ENCODE data around the gene DPP6. TPM values are rescaled to one million over a fixed set of nuclear protein-coding genes. Genes with fewer than 3 reads are reported as not detected.

Gene DPP6
- polyA plus RNA-seq, 1 donor (not counting 4 experiments of a cell fraction or from before 2014, with no cell fraction given): not detected

DNA sequence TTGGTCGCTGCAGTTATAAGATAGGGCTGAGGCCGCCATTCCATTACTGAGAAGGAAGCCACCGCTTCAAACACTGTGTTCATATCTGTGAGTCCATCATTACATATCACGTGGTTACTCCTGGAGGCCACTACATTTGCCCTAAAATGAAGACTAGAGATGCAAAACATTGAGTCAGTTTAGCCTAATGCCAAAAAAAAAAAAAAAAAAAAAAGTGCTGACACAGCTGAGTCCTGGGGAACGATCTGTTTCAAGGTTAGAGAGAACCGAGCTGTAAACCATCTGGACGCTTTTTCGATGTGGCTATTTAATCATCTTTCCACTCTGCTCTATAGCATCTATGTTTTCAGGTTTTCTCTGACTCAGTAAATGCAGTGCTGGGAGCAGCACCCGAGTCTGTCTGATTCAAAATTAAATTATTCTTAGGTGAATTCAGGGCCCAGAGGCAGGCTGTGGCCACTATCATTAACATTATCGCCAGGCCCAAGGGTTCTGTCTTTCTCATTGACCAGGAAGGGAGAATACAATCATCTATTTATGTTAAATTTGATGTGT, 501.6 kb downstream of the DPP6 start:
- H3K9ac ChIP-seq (ENCODE audit: control insufficient read depth, extremely low read depth, insufficient read depth, low read length): no peak overlapping the region
- no peaks in the 10 kb centered on the region for H3K79me2 ChIP-seq (ENCODE audit: control insufficient read depth, insufficient read depth, low read length)
- H3K9me3 ChIP-seq (ENCODE audit: control insufficient read depth, low read depth, low read length): no peaks in the 10 kb centered on the region
- no peaks in the 10 kb centered on the region for H3K9me1 ChIP-seq (ENCODE audit: control insufficient read depth, extremely low read depth, insufficient read depth, low read length)
- no peak overlapping the region for H3K27ac ChIP-seq (ENCODE audit: control insufficient read depth, insufficient read depth, low read length)
- no peak overlapping the region for H2AFZ ChIP-seq (ENCODE audit: control insufficient read depth, low read length)
- H3K36me3 ChIP-seq (ENCODE audit: control insufficient read depth in 2 of 2, extremely low read depth in 1 of 2, insufficient read depth in 2 of 2, low read length in 2 of 2): no peaks in the 10 kb centered on the region
- H3K4me1 ChIP-seq (ENCODE audit: control insufficient read depth, extremely low read depth, insufficient read depth, low read length): no peaks in the 10 kb centered on the region
- no peaks in the 10 kb centered on the region for H3K27me3 ChIP-seq (ENCODE audit: control insufficient read depth, extremely low read depth, insufficient read depth, low read length)
- H3K4me2 ChIP-seq (ENCODE audit: control insufficient read depth, extremely low read depth, insufficient read depth, low read depth, low read length): no peak overlapping the region
- no peak for TF ChIP-seq EZH2 (IDR thresholded peaks at IDR 0.05; ENCODE audit: low read length)
- TF ChIP-seq, protein P1, sequence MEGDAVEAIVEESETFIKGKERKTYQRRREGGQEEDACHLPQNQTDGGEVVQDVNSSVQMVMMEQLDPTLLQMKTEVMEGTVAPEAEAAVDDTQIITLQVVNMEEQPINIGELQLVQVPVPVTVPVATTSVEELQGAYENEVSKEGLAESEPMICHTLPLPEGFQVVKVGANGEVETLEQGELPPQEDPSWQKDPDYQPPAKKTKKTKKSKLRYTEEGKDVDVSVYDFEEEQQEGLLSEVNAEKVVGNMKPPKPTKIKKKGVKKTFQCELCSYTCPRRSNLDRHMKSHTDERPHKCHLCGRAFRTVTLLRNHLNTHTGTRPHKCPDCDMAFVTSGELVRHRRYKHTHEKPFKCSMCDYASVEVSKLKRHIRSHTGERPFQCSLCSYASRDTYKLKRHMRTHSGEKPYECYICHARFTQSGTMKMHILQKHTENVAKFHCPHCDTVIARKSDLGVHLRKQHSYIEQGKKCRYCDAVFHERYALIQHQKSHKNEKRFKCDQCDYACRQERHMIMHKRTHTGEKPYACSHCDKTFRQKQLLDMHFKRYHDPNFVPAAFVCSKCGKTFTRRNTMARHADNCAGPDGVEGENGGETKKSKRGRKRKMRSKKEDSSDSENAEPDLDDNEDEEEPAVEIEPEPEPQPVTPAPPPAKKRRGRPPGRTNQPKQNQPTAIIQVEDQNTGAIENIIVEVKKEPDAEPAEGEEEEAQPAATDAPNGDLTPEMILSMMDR (optimal IDR thresholded peaks at IDR 0.05 in 1 of 3, IDR thresholded peaks at IDR 0.05 in 1 of 3, conservative IDR thresholded peaks at IDR 0.05 in 1 of 3; ENCODE audit: extremely low read depth in 1 of 3, insufficient read depth in 2 of 3, low read length in 3 of 3): no peak
- DNase-seq (ENCODE audit: low read depth, low spot score): no peak
- dilution Hi-C loops (cut with MboI; ENCODE audit: extremely low pct_ligation_motif_present, low sequenced_read_pairs): no loop called here
- no peaks in the 10 kb centered on the region for H4K20me1 ChIP-seq (ENCODE audit: control insufficient read depth, extremely low read depth, insufficient read depth, low read length)
- no peak overlapping the region for H3K4me3 ChIP-seq (ENCODE audit: control insufficient read depth in 2 of 3, extremely low read depth in 1 of 3, insufficient read depth in 2 of 3, low read depth in 1 of 3, low read length in 3 of 3)
- FAIRE-seq: no peak

DNA sequence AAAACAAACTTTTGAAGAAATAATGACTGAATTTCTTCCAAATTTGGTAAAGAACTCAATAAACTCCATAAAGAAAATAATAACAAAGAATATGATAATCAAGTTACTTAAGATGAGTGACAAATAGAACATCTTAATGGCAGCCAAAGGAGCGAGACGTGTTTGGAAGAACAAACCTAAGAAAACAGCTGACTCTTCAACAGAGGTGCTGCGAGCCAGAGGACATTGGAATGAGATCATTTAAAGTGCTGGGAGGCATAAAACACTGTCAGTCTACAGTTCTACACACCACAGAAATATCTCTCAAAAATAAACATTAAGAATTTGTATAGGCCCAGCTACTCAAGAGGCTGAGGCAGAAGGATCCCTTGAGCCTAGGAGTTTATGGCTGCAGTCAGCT, 507.3 kb downstream of the DPP6 start:
- TF ChIP-seq, protein P1 (optimal IDR thresholded peaks at IDR 0.05 in 1 of 3, IDR thresholded peaks at IDR 0.05 in 1 of 3, conservative IDR thresholded peaks at IDR 0.05 in 1 of 3; ENCODE audit: extremely low read depth in 1 of 3, insufficient read depth in 2 of 3, low read length in 3 of 3): no peak
- no peak for TF ChIP-seq EZH2 (IDR thresholded peaks at IDR 0.05; ENCODE audit: low read length)
- Histone ChIP-seq H2AFZ (ENCODE audit: control insufficient read depth, low read length) (no peak overlapping the region), H3K9me1 (ENCODE audit: control insufficient read depth, extremely low read depth, insufficient read depth, low read length) (no peaks in the 10 kb centered on the region), H3K4me1 (ENCODE audit: control insufficient read depth, extremely low read depth, insufficient read depth, low read length) (no peaks in the 10 kb centered on the region), H4K20me1 (ENCODE audit: control insufficient read depth, extremely low read depth, insufficient read depth, low read length) (no peaks in the 10 kb centered on the region), H3K4me2 (ENCODE audit: control insufficient read depth, extremely low read depth, insufficient read depth, low read depth, low read length) (no peak overlapping the region), H3K79me2 (ENCODE audit: control insufficient read depth, insufficient read depth, low read length) (no peaks in the 10 kb centered on the region), H3K4me3 (ENCODE audit: control insufficient read depth in 2 of 3, extremely low read depth in 1 of 3, insufficient read depth in 2 of 3, low read depth in 1 of 3, low read length in 3 of 3) (no peak overlapping the region), H3K9me3 (ENCODE audit: control insufficient read depth, low read depth, low read length) (no peaks in the 10 kb centered on the region), H3K27me3 (ENCODE audit: control insufficient read depth, extremely low read depth, insufficient read depth, low read length) (no peaks in the 10 kb centered on the region), H3K36me3 (ENCODE audit: control insufficient read depth in 2 of 2, extremely low read depth in 1 of 2, insufficient read depth in 2 of 2, low read length in 2 of 2) (no peaks in the 10 kb centered on the region), H3K27ac (ENCODE audit: control insufficient read depth, insufficient read depth, low read length) (no peak overlapping the region), H3K9ac (ENCODE audit: control insufficient read depth, extremely low read depth, insufficient read depth, low read length) (no peak overlapping the region)
- no peak for DNase-seq (ENCODE audit: low read depth, low spot score)
- dilution Hi-C loops (cut with MboI; ENCODE audit: extremely low pct_ligation_motif_present, low sequenced_read_pairs): no loop called here
- FAIRE-seq: no peak

All from keratinocyte (primary cell).